ENCODE data around the gene ATP8B3.

DNA sequence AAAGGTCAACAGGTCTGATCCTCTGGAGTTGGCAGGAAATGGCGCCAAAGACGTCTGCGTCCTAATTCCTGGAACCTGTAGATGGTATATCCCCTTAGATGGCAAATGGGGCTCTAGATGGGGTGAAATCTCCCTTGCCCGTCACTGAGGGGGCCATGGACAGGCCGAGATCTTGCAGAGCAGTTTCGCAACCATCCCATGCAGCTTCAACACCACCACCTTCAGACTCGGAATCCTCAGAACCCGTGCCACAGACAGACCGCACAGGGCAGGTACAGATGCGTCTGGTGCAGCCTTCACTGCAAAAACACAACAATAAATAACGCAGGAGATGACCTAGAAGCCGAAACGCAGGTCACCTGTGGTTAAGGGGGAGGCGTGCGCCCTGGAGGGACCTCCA is 18.5 kb upstream of the ATP8B3 start:
- TF ChIP-seq, protein P1, sequence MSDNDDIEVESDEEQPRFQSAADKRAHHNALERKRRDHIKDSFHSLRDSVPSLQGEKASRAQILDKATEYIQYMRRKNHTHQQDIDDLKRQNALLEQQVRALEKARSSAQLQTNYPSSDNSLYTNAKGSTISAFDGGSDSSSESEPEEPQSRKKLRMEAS (IDR thresholded peaks at IDR 0.05), result no peak
- TF ChIP-seq, protein P2, sequence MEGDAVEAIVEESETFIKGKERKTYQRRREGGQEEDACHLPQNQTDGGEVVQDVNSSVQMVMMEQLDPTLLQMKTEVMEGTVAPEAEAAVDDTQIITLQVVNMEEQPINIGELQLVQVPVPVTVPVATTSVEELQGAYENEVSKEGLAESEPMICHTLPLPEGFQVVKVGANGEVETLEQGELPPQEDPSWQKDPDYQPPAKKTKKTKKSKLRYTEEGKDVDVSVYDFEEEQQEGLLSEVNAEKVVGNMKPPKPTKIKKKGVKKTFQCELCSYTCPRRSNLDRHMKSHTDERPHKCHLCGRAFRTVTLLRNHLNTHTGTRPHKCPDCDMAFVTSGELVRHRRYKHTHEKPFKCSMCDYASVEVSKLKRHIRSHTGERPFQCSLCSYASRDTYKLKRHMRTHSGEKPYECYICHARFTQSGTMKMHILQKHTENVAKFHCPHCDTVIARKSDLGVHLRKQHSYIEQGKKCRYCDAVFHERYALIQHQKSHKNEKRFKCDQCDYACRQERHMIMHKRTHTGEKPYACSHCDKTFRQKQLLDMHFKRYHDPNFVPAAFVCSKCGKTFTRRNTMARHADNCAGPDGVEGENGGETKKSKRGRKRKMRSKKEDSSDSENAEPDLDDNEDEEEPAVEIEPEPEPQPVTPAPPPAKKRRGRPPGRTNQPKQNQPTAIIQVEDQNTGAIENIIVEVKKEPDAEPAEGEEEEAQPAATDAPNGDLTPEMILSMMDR (IDR thresholded peaks at IDR 0.05), result no peak
- no peak for TF ChIP-seq POLR2AphosphoS2 (conservative IDR thresholded peaks at IDR 0.05; ENCODE audit: low read length)
- no peak for TF ChIP-seq NFE2L2 (conservative IDR thresholded peaks at IDR 0.05; ENCODE audit: low read length)
- TF ChIP-seq JUNB (IDR thresholded peaks at IDR 0.05), result no peak
- TF ChIP-seq CEBPB (IDR thresholded peaks at IDR 0.05), result peak in 1 of 2 experiments; percentile 31; a peak in 1 of 4 replicates
- TF ChIP-seq, protein P3, sequence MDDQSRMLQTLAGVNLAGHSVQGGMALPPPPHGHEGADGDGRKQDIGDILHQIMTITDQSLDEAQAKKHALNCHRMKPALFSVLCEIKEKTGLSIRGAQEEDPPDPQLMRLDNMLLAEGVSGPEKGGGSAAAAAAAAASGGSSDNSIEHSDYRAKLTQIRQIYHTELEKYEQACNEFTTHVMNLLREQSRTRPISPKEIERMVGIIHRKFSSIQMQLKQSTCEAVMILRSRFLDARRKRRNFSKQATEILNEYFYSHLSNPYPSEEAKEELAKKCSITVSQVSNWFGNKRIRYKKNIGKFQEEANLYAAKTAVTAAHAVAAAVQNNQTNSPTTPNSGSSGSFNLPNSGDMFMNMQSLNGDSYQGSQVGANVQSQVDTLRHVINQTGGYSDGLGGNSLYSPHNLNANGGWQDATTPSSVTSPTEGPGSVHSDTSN (IDR thresholded peaks at IDR 0.05), result no peak
- TF ChIP-seq MAZ (IDR thresholded peaks at IDR 0.05; ENCODE audit: borderline replicate concordance, low read depth, low read length), result no peak
- no peak for TF ChIP-seq RAD21 (conservative IDR thresholded peaks at IDR 0.05 in 1 of 2, IDR thresholded peaks at IDR 0.05 in 1 of 2)
- TF ChIP-seq CHD2 (IDR thresholded peaks at IDR 0.05; ENCODE audit: low read length, partially characterized antibody), result no peak
- TF ChIP-seq FOSB (CRISPR knock-in tag; IDR thresholded peaks at IDR 0.05), result no peak
- TF ChIP-seq POLR2A (IDR thresholded peaks at IDR 0.05; ENCODE audit: low read length), result no peak
